Body of pancreas (tissue), 4 donors: ENCODE data around the gene LMTK2.

ENCODE experiments used
- CTCF ChIP-seq, 7 experiments: fragments of 450-650 bp in 4 of 7; fragments of 200-600 bp in 3 of 7; sonication (generic) in 3 of 7; IDR thresholded peaks; one replicate each; pipeline ENCODE4 v1.5.1; 2016 to 2019; ENCODE audit warnings: antibody characterized with exemption in 7 of 7
- POLR2A ChIP-seq, 3 donors: fragments of 450-650 bp; IDR thresholded peaks; one replicate each; pipeline ENCODE4 v1.6.1; 2016; ENCODE audit warnings: antibody characterized with exemption in 3 of 3, mild to moderate bottlenecking in 2 of 3

- no peak for TF ChIP-seq CTCF (IDR thresholded peaks at IDR 0.05)
- TF ChIP-seq POLR2A (IDR thresholded peaks at IDR 0.05), result no peak
These were observed 21.7 kb downstream of the LMTK2 start for GRCh38 chr7:98128346-98128745.
